Neural crest cell (in vitro differentiated cells): ENCODE results near the gene AKAP13. TPM values are rescaled to one million over a fixed set of nuclear protein-coding genes. Genes with fewer than 3 reads are reported as not detected.

Experiments
- DNase-seq: peaks from one replicate; pipeline ENCODE4 v3.0.0; 2021; ENCODE audit warnings: low read depth, mixed read lengths, low spot score
- H3K27ac Mint-ChIP-seq: one replicate; pipeline ENCODE4 v1.8.0; 2021; ENCODE audit warnings: mild to moderate bottlenecking, mixed read lengths; ENCODE audit not compliant: unreplicated experiment
- H3K27me3 Mint-ChIP-seq: 2 replicates; pipeline ENCODE4 v1.8.0; 2021; ENCODE audit warnings: low read depth, mild to moderate bottlenecking, mixed read lengths
- H3K36me3 Mint-ChIP-seq: 2 replicates; pipeline ENCODE4 v1.8.0; 2021; ENCODE audit warnings: low read depth, mild to moderate bottlenecking, mixed read lengths
- H3K4me1 Mint-ChIP-seq: 2 replicates; pipeline ENCODE4 v1.8.0; 2021; ENCODE audit warnings: mixed read lengths
- H3K4me3 Mint-ChIP-seq: one replicate; pipeline ENCODE4 v1.8.0; 2021; ENCODE audit warnings: mild to moderate bottlenecking, mixed read lengths
- H3K9me3 Mint-ChIP-seq: 2 replicates; pipeline ENCODE4 v1.8.0; 2021; ENCODE audit warnings: mixed read lengths
- total RNA-seq: library from RNA; stranded (reverse); gene quantifications from 2 replicates; pipeline ENCODE4 v1.2.1, GENCODE V29; 2021
- TF ChIP-seq, protein P1 (sequence below): fragments of 200-600 bp; sonication (generic); conservative IDR thresholded peaks from 2 replicates; pipeline ENCODE4 v1.5.0; 2021; ENCODE audit warnings: antibody characterized with exemption, mild to moderate bottlenecking

Gene AKAP13
- total RNA-seq, 1 donor from 2014 or later: 81.3 TPM

DNA sequence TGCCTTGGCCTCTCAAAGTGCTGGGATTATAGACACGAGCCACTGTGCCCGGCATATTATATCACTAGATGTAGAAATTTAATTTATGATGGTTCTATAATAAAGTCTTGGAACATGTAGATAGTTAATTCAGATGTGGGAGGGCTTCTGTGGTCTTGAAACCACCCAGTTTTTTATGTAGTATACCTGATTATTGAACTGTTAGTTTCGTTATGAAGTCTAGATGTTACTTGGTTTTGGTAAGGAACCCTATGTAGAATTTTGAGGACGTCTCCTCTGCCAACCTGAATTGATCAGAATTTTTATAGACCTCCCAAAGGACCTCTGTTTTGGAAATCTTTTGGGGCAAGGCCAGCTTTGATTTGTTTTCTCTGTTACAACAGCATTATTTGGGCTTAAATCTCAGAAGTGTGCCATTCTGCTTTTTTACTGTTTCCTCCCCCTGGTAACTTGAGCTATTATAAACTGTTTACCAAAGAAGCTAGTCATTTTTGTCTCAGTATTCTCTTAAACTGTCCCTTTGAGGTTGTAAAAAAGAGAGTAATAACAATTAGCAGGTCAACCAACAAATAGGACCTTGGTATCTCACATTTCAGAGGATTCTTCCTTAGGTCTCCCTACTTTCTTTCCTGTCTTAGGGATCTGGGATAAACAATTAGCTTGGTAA, 20.8 kb downstream of the AKAP13 start:
- Mint-ChIP-seq H3K9me3 (no peaks in the 10 kb centered on the region), H3K36me3 (peaks cover 4% of the 10 kb centered on the region), H3K27ac (no peak overlapping the region), H3K27me3 (no peaks in the 10 kb centered on the region), H3K4me1 (peaks cover 37% of the 10 kb centered on the region), H3K4me3 (no peak overlapping the region)
- TF ChIP-seq, protein P1, sequence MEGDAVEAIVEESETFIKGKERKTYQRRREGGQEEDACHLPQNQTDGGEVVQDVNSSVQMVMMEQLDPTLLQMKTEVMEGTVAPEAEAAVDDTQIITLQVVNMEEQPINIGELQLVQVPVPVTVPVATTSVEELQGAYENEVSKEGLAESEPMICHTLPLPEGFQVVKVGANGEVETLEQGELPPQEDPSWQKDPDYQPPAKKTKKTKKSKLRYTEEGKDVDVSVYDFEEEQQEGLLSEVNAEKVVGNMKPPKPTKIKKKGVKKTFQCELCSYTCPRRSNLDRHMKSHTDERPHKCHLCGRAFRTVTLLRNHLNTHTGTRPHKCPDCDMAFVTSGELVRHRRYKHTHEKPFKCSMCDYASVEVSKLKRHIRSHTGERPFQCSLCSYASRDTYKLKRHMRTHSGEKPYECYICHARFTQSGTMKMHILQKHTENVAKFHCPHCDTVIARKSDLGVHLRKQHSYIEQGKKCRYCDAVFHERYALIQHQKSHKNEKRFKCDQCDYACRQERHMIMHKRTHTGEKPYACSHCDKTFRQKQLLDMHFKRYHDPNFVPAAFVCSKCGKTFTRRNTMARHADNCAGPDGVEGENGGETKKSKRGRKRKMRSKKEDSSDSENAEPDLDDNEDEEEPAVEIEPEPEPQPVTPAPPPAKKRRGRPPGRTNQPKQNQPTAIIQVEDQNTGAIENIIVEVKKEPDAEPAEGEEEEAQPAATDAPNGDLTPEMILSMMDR: no peak
- DNase-seq: no peak

GRCh38 chr15:85402195-85402881, 21.9 kb downstream of the AKAP13 start:
- no peak for DNase-seq
- Mint-ChIP-seq H3K4me3 (no peak overlapping the region), H3K27me3 (no peaks in the 10 kb centered on the region), H3K4me1 (peaks cover 43% of the 10 kb centered on the region), H3K36me3 (peaks cover 4% of the 10 kb centered on the region), H3K9me3 (no peaks in the 10 kb centered on the region), H3K27ac (no peak overlapping the region)
- TF ChIP-seq, protein P1: no peak

GRCh38 chr15:85403745-85404144, 23.3 kb downstream of the AKAP13 start:
- Mint-ChIP-seq H3K27ac (peak overlapping the region; percentile 28), H3K27me3 (no peaks in the 10 kb centered on the region), H3K4me1 (peaks cover 48% of the 10 kb centered on the region), H3K4me3 (no peak overlapping the region), H3K9me3 (peaks cover 2% of the 10 kb centered on the region), H3K36me3 (no peaks in the 10 kb centered on the region)
- TF ChIP-seq, protein P1: no peak
- no peak for DNase-seq

- Mint-ChIP-seq H3K27ac (peak overlapping the region; percentile 27), H3K36me3 (no peaks in the 10 kb centered on the region), H3K4me1 (peaks cover 48% of the 10 kb centered on the region)
Observed at GRCh38 chr15:85404176-85404917, 23.9 kb downstream of the AKAP13 start.

More at GRCh38 chr15:85404176-85404917, 23.9 kb downstream of the AKAP13 start:
- H3K4me3 Mint-ChIP-seq: no peak overlapping the region
- H3K9me3 Mint-ChIP-seq: peaks cover 2% of the 10 kb centered on the region
- H3K27me3 Mint-ChIP-seq: no peaks in the 10 kb centered on the region
- TF ChIP-seq, protein P1: no peak
- no peak for DNase-seq
